Stromal cell of bone marrow (primary cell): Measurements from ENCODE around the gene GATA3.

Source experiments
- DNase-seq: peaks from one replicate; pipeline ENCODE4 v3.0.0-alpha.2; 2012; ENCODE audit warnings: low read depth

GATA3 gene

DNA sequence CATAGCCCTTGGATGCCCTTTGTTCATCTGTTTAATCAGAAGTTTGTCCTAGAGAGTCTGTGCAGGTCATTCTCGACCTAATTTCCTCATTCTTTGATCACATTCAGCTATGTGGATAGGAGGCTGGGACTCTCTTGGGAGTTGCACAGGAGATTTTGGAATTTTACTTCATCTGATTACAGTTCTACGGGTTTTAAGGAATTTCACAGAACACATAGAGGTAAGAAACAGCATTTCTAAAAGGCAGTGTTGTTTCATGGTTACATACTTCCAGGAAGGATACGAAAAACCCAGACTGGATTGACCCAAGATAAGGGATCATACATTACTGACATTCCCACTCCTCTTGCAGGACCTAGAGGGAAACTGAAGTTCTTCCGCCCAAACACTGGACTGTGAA, 45.9 kb downstream of the GATA3 start:
- no peak for DNase-seq

GRCh38 chr10:8102708-8103401, 48.4 kb downstream of the GATA3 start:
- no peak for DNase-seq

DNA sequence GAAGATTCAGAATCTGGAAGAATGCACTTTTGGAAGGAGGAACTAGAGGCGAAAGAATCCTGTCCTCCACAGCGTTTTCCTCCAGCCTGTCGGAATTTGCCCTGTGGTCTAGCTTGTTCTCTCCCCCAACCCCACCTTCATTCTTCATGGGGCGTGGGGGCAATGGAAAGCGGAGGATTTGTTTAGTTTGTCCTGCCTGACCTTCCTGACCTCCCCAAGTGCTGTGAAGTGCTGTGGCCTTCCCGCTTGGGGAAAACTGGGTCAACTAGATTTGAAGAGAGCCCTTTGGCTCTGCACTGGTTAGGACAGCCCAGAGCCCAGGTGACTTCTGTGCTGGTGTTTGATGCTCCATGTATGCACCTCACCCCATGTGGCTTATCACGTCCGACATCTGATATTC, 49.1 kb downstream of the GATA3 start:
- DNase-seq: no peak

- DNase-seq: no peak
These were observed 49.5 kb downstream of the GATA3 start for GRCh38 chr10:8104005-8104404.

DNA sequence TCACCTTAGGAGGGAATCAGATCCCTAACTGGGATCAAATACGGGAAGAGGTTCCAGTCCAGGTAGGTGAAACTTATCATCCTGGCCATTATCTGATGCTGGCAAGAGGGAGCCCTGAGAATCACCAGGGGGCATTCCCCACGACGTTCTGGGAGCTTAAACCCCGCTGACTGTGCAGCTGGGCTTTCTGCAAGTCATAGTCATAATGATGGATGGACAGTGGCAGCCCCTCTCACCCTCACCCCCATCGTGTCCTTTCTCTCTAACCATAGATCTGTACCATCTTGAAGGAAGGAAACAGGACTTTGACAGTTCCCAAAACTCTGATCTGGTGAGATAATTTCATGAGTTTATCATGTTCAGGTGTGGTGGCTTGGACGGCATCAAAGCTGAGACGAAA, 50.2 kb downstream of the GATA3 start:
- DNase-seq: no peak

DNA sequence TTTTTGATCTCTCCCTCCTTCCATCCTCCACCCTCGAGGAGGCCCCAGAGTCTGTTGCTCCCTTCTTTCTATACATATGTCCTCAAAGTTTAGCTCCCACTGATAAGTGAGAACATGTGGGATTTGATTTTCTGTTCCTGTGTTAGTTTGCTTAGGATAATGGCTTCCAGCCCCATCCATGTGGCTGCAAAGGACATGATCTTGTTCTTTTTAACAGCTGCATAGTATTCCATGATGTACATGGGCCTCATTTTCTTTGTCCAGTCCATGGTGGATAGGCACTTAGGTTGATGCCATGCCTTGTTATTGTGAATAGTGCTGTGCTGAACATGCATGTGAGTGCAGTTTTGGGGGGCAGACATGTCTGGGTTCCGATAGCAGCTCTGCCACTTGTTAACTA, 51.4 kb downstream of the GATA3 start:
- DNase-seq: no peak

- no peak for DNase-seq
These were observed 57.9 kb downstream of the GATA3 start for GRCh38 chr10:8112230-8112905.

DNA sequence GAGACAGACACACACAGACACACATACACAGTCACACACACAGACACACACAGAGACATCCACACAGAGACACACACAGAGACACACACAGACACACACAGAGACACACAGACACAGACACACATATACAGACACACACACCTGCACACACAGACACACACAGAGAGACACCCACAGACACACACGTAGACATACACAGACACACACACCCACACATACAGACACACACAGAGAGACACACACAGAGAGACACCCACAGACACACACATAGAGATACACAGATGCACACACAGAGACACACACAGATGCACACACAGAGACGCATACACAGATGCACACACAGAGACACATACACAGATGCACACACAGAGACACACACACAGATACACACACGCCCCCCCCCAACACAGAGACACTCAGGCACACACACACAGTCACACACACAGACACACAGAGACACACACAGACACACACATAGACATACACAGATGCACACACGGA, 58.5 kb downstream of the GATA3 start:
- no peak for DNase-seq

GRCh38 chr10:8113616-8114015, 59.1 kb downstream of the GATA3 start:
- no peak for DNase-seq

- DNase-seq: no peak
These were observed 60.5 kb downstream of the GATA3 start for GRCh38 chr10:8114741-8115617.

DNA sequence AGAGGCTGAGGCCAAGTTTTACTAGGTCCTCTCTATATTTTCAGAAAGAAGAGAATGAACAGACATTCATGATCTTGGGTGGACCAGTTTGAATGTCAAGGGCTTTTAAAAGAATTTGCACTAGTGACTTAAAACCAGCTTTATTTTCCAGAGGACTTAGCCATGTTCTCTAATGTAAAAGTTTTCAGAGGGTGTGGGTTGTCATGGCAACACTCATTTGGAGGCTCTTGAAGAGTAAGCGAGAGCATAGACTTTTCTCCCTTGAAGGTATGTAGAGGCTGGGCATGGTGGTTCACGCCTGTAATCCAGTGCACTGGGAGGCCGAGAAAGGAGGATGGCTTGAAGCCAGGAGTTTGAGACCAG, 61.1 kb downstream of the GATA3 start:
- no peak for DNase-seq

DNA sequence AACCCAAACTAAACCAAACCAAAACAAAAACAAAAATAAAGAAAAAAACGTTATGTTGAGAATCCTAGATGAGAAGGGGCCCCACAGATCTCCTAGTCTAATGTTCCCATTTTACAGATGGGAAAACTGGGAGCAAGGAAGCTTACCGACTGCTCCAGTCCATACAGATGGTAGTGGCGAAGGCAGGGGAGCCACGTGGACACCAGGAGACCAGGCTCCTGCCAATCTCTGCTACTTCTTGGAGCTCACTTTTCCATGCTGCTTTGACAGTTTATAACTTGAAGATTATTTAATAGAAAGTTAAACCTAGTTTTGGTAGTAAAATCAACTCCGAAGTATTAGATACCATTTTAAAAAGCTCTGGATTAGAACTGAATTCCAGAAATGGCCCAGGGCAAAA, 62.0 kb downstream of the GATA3 start:
- no peak for DNase-seq

GRCh38 chr10:8116926-8117493, 62.5 kb downstream of the GATA3 start:
- DNase-seq: no peak

DNA sequence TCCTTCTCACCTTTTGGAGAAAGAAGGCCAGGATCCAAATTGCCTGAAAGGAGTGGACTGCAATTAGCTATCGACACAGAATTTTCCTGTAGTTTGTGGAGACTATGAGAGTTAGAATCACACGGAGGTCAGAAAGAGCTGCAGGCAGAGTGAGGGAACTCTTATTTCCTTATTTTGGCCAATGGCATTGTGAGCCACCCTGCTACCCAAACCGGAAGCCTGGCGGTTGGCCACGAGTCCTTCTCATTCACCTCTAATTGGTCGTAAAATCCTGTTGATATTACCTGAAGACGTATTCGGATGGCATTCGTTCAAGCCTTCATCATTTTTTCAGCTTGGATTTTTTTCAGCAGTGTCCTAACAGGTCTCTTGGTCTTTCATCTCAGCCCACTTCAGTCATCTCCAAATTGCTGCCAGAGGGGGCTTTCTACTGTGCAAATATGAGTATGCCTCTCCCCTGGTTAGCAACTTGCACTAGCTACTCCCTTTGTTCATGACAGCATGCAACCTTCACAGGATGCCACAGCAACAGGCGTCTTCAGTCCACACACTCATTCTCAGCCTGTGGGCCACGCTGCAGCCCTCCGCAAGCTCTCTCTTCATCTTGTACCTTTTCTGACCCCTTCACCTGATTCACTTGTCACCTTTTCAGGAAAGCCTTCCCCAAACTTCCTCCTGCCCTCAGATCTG, 66.9 kb downstream of the GATA3 start:
- no peak for DNase-seq

DNA sequence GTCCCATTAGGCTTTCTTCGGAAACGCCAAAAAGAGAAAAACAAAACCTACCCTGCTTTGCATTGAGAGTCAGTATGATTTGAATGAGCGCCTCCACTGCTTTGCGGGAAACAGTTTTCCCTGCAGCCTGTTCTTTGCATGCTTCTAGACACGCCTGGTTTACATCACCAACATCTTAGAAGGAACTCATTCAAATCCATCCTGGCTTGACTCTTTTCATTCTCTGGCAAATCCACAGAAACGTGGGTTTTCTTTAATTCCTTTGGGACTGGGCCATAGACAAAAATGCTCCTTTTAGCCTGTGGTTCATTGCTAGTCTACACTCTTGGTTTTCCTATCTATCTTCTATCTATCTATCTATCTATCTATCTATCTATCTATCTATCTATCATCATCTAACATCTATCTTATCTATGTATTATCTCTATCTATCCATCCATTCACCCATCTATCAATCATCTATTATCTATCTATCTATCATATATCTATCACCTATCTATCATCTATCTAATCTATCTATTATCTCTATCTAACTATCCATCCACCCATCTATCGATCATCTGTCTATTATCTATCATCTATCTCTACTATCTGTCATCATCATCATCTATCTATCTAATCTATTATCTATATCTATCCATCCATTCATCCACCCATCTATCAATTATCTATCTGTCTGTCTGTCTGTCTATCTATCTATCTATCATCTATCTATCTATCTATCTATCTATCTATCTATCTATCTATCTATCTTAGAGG, 68.3 kb downstream of the GATA3 start:
- DNase-seq: no peak

DNA sequence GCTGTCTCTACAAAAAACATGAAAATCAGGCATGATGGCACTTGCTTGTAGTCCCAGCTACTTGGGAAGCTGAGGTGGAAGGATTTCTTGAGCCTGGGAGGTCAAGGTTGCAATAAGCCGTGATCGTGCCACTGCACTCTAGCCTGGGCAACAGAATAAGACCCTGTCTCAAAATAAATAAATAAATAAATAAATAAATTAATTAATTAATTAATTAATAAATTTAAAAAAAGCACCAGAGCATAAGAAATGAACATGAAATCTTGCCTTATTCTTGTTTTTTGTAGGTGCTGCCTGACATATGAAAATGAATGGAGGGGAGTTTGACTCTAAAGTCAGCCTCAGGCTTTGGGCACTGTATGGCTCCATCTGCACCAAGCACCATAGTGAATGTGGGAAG, 69.9 kb downstream of the GATA3 start:
- DNase-seq: no peak
